Measurements from ENCODE around the gene PLA2G2F. TPM values are rescaled to one million over a fixed set of nuclear protein-coding genes. Genes with fewer than 3 reads are reported as not detected.

The PLA2G2F gene
- total and polyA plus RNA-seq, 9 of the 15 experiments (the other 6 are each of a cell fraction or from before 2014, with no cell fraction given) = not detected

GRCh38 chr1:20179371-20180128, 40.4 kb downstream of the PLA2G2F start (continued):
- TF ChIP-seq CLOCK (CRISPR knock-in tag; IDR thresholded peaks at IDR 0.05; ENCODE audit: borderline replicate concordance) (no peak), ELF4 (CRISPR knock-in tag; IDR thresholded peaks at IDR 0.05) (peak; percentile 39; the same call in 1 of the 2 replicates), ATF4 (CRISPR knock-in tag; IDR thresholded peaks at IDR 0.05) (no peak), ZNF347 (CRISPR knock-in tag; IDR thresholded peaks at IDR 0.05; ENCODE audit: low read depth) (no peak), PHTF2 (CRISPR knock-in tag; IDR thresholded peaks at IDR 0.05) (no peak), ZNF175 (CRISPR knock-in tag; IDR thresholded peaks at IDR 0.05; ENCODE audit: low read depth) (no peak), ZNF282 (CRISPR knock-in tag; IDR thresholded peaks at IDR 0.05) (no peak), ETS2 (tag; IDR thresholded peaks at IDR 0.05; ENCODE audit: borderline replicate concordance, poor library complexity, severe bottlenecking) (no peak), HBP1 (CRISPR knock-in tag; IDR thresholded peaks at IDR 0.05) (peak; percentile 74), ZNF212 (CRISPR knock-in tag; IDR thresholded peaks at IDR 0.05) (no peak), BCL6 (CRISPR knock-in tag; IDR thresholded peaks at IDR 0.05) (no peak), CAMTA2 (CRISPR knock-in tag; conservative IDR thresholded peaks at IDR 0.05) (no peak), BRD9 (IDR thresholded peaks at IDR 0.05; ENCODE audit: low read depth, partially characterized antibody) (no peak), TRIM25 (IDR thresholded peaks at IDR 0.05; ENCODE audit: borderline replicate concordance) (no peak; the same call in 1 of the 2 replicates), PHB2 (IDR thresholded peaks at IDR 0.05; ENCODE audit: low read depth) (no peak), POU5F1 (IDR thresholded peaks at IDR 0.05; ENCODE audit: borderline replicate concordance, low read depth, low read length, partially characterized antibody) (no peak), GTF2E2 (tag; IDR thresholded peaks at IDR 0.05) (no peak)

Measured in K562 (cell line).